HG03159 (cell line): Measurements from ENCODE around the gene PTH2R.
"Not testable (repeated sequence)": the region's sequence is repeated elsewhere in the genome, so short reads cannot be mapped to it uniquely, and the experiment has no call there.

Experiments
- ATAC-seq: cut with Tn5 transposase; IDR thresholded peaks from one replicate; pipeline ENCODE4 v1.9.1; 2021; ENCODE audit warnings: mild to moderate bottlenecking, moderate library complexity; ENCODE audit not compliant: unreplicated experiment

PTH2R gene

DNA sequence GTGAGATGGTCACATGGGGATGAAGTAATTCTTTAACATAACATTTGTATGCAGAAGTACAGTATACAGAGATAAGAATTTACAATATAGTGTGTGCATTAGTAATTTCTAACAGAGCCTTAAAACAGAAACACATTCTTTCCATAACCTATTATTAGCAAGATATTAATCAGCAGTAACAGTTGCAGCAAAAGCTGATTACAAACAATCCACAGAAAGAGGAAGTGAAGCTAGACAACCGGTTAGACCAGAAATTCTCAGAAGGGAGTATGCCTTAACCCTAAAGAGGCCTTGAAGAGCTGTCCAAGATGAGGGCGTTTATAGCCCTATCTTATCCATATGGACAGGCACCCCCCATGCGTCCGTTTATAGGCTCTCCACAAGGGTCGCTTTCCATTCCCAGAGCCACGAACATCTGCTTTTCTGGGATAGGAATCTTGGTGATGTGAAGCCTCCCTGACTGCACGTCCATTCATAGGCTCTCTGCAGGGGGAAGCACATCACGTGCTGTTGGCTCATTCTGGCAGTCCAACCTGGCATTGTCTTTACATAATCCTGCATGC lies 75.9 kb downstream of the PTH2R start:
- ATAC-seq, result not testable (repeated sequence)

DNA sequence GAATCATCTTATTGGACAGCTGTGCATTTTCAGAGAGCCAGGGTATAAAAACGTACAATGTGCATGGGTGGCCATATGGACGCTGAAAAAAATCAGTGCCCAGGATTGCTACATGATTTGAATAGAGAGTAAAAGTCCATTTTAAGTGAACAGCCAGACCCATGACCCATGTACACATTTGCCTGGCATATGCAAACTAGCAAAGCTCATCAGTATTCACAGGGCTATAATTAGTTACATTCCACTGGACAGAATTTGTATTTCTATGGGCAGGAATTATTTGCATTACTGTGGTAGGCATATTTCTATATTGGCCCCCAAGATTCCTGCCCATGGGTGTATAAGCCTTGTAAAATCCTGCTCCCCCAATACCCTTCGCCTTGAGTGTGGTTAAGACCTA lies 78.8 kb downstream of the PTH2R start:
- no peak for ATAC-seq

GRCh38 chr2:208488686-208489564 lies 82.3 kb downstream of the PTH2R start:
- ATAC-seq, result no peak

GRCh38 chr2:208489687-208490086 lies 83.1 kb downstream of the PTH2R start:
- no peak for ATAC-seq

DNA sequence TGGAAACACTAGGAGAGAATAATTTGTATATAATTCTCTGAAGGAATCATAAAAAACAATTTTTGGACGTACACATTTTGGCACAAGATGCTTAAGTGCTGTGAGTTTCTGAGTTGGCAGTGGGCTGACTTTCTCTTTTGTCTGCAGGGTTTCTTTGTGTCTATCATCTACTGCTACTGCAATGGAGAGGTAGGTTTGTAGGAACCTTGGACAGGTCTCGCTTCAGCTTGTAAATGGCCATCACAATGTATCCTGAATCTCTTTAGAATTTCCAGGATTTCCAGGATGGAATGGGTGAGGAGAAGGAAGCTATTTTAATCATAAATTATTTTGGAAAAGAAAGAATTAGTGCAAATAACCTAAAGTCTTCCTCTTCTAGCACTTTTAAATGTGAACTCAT lies 83.9 kb downstream of the PTH2R start:
- ATAC-seq, result no peak

- ATAC-seq, result no peak
These were observed 85.0 kb downstream of the PTH2R start for GRCh38 chr2:208491641-208492040.

GRCh38 chr2:208492069-208492468 lies 85.5 kb downstream of the PTH2R start:
- no peak for ATAC-seq

DNA sequence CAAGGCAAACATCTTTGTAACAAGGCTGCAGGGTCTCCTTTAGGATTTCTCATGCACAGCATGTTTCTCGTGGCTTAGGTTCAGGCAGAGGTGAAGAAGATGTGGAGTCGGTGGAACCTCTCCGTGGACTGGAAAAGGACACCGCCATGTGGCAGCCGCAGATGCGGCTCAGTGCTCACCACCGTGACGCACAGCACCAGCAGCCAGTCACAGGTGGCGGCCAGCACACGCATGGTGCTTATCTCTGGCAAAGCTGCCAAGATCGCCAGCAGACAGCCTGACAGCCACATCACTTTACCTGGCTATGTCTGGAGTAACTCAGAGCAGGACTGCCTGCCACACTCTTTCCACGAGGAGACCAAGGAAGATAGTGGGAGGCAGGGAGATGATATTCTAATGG lies 86.6 kb downstream of the PTH2R start:
- ATAC-seq, result no peak

- no peak for ATAC-seq
These were observed 89.5 kb downstream of the PTH2R start for GRCh38 chr2:208496129-208496528.

DNA sequence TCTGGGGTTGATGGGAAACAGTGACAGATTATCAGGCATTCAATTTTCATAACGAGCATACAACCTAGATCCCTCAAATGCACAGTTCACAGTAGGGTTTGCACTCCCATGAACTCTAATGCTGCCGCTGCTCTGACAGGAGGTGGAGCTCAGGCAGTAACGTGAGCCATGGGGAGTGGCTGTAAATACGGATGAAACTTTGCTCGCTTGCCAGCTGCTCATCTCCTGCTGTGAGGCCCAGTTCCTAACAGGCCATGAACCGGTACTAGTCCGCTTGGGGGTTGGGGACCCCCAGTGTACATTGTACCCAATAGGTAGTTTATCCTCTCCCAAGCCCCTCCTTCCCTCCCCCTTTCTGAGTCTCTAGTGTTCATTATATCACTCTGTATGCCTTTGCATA lies 94.6 kb downstream of the PTH2R start:
- no peak for ATAC-seq

DNA sequence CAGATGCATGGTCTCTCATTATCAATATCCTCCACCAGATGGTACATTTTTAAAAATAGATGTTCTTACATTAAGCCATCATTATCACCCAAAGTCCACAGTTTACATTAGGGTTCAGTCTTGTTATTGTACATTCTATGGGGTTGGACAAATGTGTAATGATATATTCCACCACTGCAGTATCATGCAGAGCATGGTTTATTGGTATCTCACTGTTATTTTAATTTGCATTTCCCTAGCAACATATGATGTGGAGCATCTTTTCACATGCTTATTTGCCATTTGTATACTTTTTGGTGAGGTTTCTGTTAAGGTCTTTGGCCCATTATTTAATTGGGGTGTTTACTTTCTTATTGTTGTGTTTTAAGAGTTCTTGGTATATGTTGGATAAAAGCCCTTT lies 95.7 kb downstream of the PTH2R start:
- ATAC-seq, result no peak

DNA sequence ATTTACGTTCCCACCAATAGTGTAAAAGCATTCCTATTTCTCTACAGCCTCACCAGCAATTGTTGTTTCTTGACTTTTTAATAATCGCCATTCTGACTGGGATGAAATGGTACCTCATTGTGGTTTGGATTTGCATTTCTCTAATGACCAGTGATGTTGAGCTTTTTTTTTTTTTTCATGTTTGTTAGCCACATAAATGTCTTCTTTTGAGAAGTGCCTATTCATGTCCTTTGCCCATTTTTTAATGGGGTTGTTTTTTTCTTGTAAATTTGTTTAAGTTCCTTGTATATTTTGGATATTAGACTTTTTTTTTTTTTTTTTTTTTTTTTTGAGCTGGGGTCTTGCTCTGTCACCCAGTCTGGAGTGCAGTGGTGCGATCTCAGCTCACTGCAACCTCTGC lies 98.8 kb downstream of the PTH2R start:
- ATAC-seq, result not testable (repeated sequence)

- no peak for ATAC-seq
These were observed 103.0 kb downstream of the PTH2R start for GRCh38 chr2:208509586-208509985.

DNA sequence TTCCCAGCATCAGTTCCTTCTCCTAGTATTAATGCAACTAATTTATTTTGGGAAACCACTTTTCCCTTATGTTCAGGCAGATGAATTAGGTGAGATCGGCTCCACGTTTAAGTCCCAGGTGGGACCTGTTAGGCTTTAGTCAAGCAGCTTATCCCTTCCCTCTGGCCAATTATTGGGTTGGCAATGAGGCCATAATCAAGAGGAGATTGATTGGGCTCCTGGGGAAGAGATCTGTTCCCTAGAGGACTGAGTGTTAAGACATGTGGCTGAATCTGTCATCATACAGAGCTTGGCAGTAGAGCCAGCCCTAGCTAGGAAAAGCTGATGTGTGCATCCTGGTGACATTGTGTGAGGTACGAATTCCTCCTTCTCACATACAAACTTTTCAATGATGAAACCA lies 104.4 kb downstream of the PTH2R start:
- no peak for ATAC-seq

GRCh38 chr2:208511573-208511972 lies 105.0 kb downstream of the PTH2R start:
- ATAC-seq, result no peak

DNA sequence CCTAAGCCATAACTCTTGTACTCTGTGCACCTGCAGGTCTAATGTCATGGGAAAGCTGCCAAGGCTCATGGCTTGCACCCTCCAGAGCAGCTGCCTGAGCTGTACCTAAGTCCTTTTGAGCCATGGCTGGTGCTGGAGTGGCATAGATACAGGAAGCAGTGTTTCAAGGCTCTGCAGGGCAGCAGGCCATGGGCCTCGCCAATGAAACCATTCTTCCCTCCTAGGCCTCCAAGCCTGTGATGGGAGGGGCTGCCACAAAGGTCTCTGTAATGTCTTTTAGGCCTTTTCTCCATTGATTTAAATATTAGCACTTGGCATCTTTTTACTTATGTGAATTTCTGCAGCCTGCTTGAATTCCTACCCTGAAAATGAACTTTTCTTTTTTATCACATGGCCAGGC lies 108.5 kb downstream of the PTH2R start:
- no peak for ATAC-seq

DNA sequence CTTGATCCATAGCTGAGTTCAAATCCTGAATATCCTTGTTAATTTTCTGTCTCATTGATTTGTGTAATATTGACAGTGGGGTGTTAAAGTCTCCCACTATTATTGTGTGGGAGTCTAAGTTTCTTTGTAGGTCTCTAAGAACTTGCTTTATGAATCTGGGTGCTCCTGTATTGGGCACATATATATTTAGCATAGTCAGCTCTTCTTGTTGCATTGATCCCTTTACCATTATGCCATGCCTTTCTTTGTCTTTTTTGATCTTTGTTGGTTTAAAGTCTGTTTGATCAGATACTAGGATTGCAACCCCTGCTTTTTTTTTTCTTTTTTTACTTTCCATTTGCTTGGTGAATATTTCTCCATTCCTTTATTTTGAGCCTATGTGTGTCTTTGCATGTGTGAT lies 116.5 kb downstream of the PTH2R start:
- not testable (repeated sequence) for ATAC-seq

- ATAC-seq, result not testable (repeated sequence)
These were observed 118.6 kb downstream of the PTH2R start for GRCh38 chr2:208525165-208525564.

DNA sequence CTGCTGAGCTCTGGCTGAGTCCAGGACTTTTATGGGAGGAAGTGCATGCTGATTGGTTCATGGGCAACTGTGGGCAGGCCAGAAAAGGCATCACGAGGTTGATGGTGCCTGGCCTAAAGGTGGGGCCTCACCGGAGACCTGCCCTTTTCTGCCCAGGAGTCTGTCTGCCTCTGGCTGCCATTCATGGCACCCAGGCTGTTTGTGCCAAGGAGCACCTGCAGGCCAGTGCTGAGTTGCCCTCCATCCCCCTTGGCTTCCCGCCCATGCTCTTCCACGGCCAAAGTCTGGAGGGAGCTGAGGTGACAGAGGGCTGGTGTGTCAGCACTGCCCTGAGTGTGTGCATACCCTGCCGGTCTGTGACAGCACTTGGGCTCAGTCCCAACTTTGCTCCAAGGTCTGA lies 123.2 kb downstream of the PTH2R start:
- ATAC-seq, result no peak

DNA sequence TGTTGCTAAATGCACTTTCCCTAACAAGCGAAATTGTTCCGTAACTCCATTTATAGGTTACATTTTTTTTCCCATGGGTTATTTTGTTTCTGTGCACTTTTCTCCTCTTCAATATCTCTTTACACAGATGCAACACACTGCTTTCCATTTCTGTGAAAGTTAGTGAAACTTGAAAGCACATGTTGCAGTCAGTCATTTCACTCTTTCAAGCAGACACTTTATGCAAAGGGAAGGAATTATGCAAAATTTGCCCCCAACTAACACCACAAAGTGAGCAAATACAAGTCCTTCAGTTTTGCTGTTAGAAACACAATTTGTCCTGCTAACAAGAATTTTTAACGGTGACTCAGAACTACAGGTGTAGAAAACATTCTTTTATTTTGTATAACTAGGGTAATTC lies 124.8 kb downstream of the PTH2R start:
- ATAC-seq, result no peak

DNA sequence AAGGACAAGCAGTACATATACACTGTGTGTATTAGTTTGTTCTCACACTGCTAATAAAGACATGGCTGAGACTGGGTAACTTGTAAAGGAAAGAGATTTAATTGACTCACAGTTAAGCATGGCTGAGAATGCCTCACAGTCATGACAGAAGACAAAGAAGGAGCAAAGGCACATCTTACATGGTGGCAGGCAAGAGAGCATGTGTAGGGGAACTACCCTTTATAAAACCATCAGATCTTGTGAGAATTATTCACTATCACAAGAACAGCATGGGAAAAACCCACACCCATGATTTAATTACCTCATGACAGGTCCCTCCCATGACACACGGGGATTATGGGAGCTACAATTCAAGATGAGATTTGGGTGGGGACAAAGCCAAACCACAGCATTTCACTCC lies 129.0 kb downstream of the PTH2R start:
- ATAC-seq, result not testable (repeated sequence)

DNA sequence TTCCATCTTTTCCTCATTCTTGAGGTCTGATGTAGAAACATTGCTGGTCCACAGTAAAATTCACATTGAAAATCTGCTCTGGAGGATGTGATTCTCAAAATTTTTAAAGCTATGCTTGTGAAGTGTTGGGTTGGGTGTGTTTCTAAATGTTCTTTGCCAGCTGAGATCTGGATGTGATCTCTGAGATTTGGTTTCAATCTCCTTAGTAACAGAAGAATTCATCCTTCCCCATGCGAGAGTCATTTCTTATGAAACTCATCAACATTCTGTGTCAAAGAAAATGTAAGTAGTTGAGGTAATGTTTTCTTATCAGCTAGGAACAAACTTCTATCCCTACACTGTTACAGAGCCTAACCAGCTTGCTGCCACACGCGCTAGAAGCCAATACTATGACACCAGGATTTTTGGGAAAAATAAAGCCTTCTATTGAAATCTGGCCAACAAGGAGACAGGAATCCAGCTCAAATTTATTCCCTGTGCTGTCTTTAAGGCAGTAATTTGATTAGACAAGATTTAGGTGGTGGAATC lies 134.9 kb downstream of the PTH2R start:
- no peak for ATAC-seq
